Embryonic facial prominence (tissue), 1 donor: ENCODE measurements around the gene TMEM178B.

Experiments used
- DNase-seq: peaks from one replicate; pipeline ENCODE4 v3.0.0-alpha.2; 2016; ENCODE audit errors: extremely low spot score

The TMEM178B gene

GRCh38 chr7:141525973-141526514 lies 452.2 kb downstream of the TMEM178B start:
- no peak for DNase-seq

GRCh38 chr7:141527076-141527475 lies 453.2 kb downstream of the TMEM178B start:
- no peak for DNase-seq

GRCh38 chr7:141528399-141528798 lies 454.5 kb downstream of the TMEM178B start:
- no peak for DNase-seq
